Activated B cell treated with CpG ODN at 0.5 μM for 24 hours (primary cell): Measurements from ENCODE around the gene CORO6. TPM values are rescaled to one million over a fixed set of nuclear protein-coding genes. Genes with fewer than 3 reads are reported as not detected.

Experiments
- ATAC-seq: fragments of 200-7000 bp; cut with Tn5 transposase; one replicate; pipeline ENCODE4 v1.10.0; 2021; ENCODE audit warnings: low read depth, mild to moderate bottlenecking, moderate library complexity
- CTCF ChIA-PET: fragments of 350-600 bp; sonication (Branson Sonifier 250); formaldehyde crosslinking; loops from one replicate; lab custom pipeline; 2021; ENCODE audit warnings: antibody characterized with exemption; lab: Charles Lee
- POLR2A ChIA-PET: fragments of 350-600 bp; sonication (Branson Sonifier 250); formaldehyde crosslinking; loops from one replicate; lab custom pipeline; 2021; ENCODE audit warnings: antibody characterized with exemption; lab: Charles Lee
- DNase-seq: peaks from one replicate; pipeline ENCODE4 v3.0.0; 2022
- H3K27ac Mint-ChIP-seq: one replicate; pipeline ENCODE4 v1.8.0; 2020; ENCODE audit warnings: mixed read lengths
- H3K27me3 Mint-ChIP-seq: one replicate; pipeline ENCODE4 v1.8.0; 2021; ENCODE audit warnings: mixed read lengths
- H3K36me3 Mint-ChIP-seq: one replicate; pipeline ENCODE4 v1.8.0; 2021; ENCODE audit warnings: low read depth, mixed read lengths
- H3K4me1 Mint-ChIP-seq: one replicate; pipeline ENCODE4 v1.8.0; 2021; ENCODE audit warnings: mixed read lengths
- H3K4me3 Mint-ChIP-seq: one replicate; pipeline ENCODE4 v1.8.0; 2020; ENCODE audit warnings: mild to moderate bottlenecking, mixed read lengths
- H3K9me3 Mint-ChIP-seq: one replicate; pipeline ENCODE4 v1.8.0; 2020; ENCODE audit warnings: mixed read lengths
- CTCF ChIP-seq: fragments of 200-600 bp; IDR thresholded peaks from one replicate; pipeline ENCODE4 v1.8.0; 2022; ENCODE audit warnings: antibody characterized with exemption, mild to moderate bottlenecking
- intact Hi-C: fragments of 100-400 bp; cut with micrococcal nuclease; formaldehyde crosslinking; loops from one replicate; pipeline ENCODE4 v1.15.1; 2024
- total RNA-seq: library from RNA; stranded (reverse); gene quantifications from 2 replicates; pipeline ENCODE4 v1.2.3, GENCODE V29; 2022

Gene CORO6
- total RNA-seq, 1 donor from 2014 or later = 4.1 TPM

GRCh38 chr17:29567554-29568330, 55.0 kb downstream of the CORO6 start:
- peak; percentile 58 for ATAC-seq
- intact Hi-C loops = loop anchor here (1.0 to 10.0 kb wide), 11 partner anchors 13 to 1745 kb away; partner anchors contain the start of genes EVI2B, GIT1, NEK8 and NUFIP2
- H3K4me3 Mint-ChIP-seq = peak overlapping the region; percentile 97
- CTCF ChIA-PET = interaction anchor here (0.8 to 3.3 kb wide), 8 partner anchors 13 to 363 kb away, joined by 3 to 19 read pairs (median 4); partner anchors contain the start of gene ANKRD13B
- no peaks in the 10 kb centered on the region for H3K27me3 Mint-ChIP-seq
- no peak for TF ChIP-seq CTCF
- DNase-seq = peak; percentile 73
- POLR2A ChIA-PET = interaction anchor here (0.6 to 4.0 kb wide), 16 partner anchors 9 to 757 kb away, joined by 3 to 13 read pairs (median 3); partner anchors contain the start of genes ANKRD13B, NUFIP2, SSH2 and TAOK1
- H3K9me3 Mint-ChIP-seq = no peaks in the 10 kb centered on the region
- peaks cover 35% of the 10 kb centered on the region for H3K4me1 Mint-ChIP-seq
- H3K27ac Mint-ChIP-seq = peak overlapping the region; percentile 97
- peaks cover 2% of the 10 kb centered on the region for H3K36me3 Mint-ChIP-seq

GRCh38 chr17:29567304-29567553, 55.5 kb downstream of the CORO6 start:
- peaks cover 40% of the 10 kb centered on the region for H3K4me1 Mint-ChIP-seq
- ChIA-PET POLR2A (interaction anchor here (0.6 to 4.0 kb wide), 10 partner anchors 9 to 363 kb away, joined by 3 to 13 read pairs (median 4); partner anchors contain the start of genes ANKRD13B, SSH2 and TAOK1), CTCF (interaction anchor here (1.2 to 3.1 kb wide), 4 partner anchors 12 to 197 kb away, joined by 4 to 19 read pairs (median 9); no protein-coding TSS in a partner anchor)
- ATAC-seq = peak; percentile 7
- peak overlapping the region; percentile 97 for H3K4me3 Mint-ChIP-seq
- H3K27ac Mint-ChIP-seq = peak overlapping the region; percentile 97
- H3K36me3 Mint-ChIP-seq = peaks cover 6% of the 10 kb centered on the region
- no peak for TF ChIP-seq CTCF
- DNase-seq = no peak
- H3K27me3 Mint-ChIP-seq = no peaks in the 10 kb centered on the region
- no peaks in the 10 kb centered on the region for H3K9me3 Mint-ChIP-seq
- intact Hi-C loops = loop anchor here (1.0 to 10.0 kb wide), 8 partner anchors 30 to 1745 kb away; partner anchors contain the start of genes EVI2B, NEK8, NUFIP2 and TAOK1

GRCh38 chr17:29566473-29567303, 56.0 kb downstream of the CORO6 start, which contains the start of gene ABHD15:
TSS of gene ABHD15 (minus strand) at chr17:29567037. CDS start at chr17:29566966, 71 bp downstream.
- CTCF ChIA-PET = interaction anchor here (1.0 to 3.1 kb wide), 6 partner anchors 13 to 197 kb away, joined by 3 to 19 read pairs (median 4); no protein-coding TSS in a partner anchor

More at GRCh38 chr17:29566473-29567303, 56.0 kb downstream of the CORO6 start, which contains the start of gene ABHD15:
- ATAC-seq = peak; percentile 13
- Mint-ChIP-seq H3K4me3 (peak within 1 kb of the TSS; percentile 97), H3K9me3 (no peaks in the 10 kb centered on the region), H3K36me3 (peaks cover 11% of the 10 kb centered on the region), H3K27me3 (no peaks in the 10 kb centered on the region), H3K27ac (peak within 1 kb of the TSS; percentile 97), H3K4me1 (peaks cover 46% of the 10 kb centered on the region)
- POLR2A ChIA-PET = interaction anchor here (0.8 to 4.0 kb wide), 10 partner anchors 11 to 364 kb away, joined by 3 to 13 read pairs (median 4); partner anchors contain the start of genes ANKRD13B, SSH2 and TAOK1
- DNase-seq = peak; percentile 72
- intact Hi-C loops = loop anchor here (1.0 to 10.0 kb wide), 8 partner anchors 30 to 1746 kb away; partner anchors contain the start of genes EVI2B, NEK8, NUFIP2 and TAOK1
- no peak for TF ChIP-seq CTCF
